ENCODE data around the gene CACNG5.

The CACNG5 gene

GRCh38 chr17:66906321-66907278 lies 71.7 kb downstream of the CACNG5 start:
- DNase-seq (ENCODE audit: low read depth), result peak; percentile 65

GRCh38 chr17:66909804-66910373 lies 75.0 kb downstream of the CACNG5 start:
- no peak for DNase-seq (ENCODE audit: low read depth)

- no peak for DNase-seq (ENCODE audit: low read depth)
These were observed 75.9 kb downstream of the CACNG5 start for GRCh38 chr17:66910651-66911285.

- DNase-seq (ENCODE audit: low read depth), result no peak
These were observed 80.3 kb downstream of the CACNG5 start for GRCh38 chr17:66915204-66915611.

- no peak for DNase-seq (ENCODE audit: low read depth)
These were observed 80.9 kb downstream of the CACNG5 start for GRCh38 chr17:66915792-66916191.

- no peak for DNase-seq (ENCODE audit: low read depth)
These were observed 82.0 kb downstream of the CACNG5 start for GRCh38 chr17:66916946-66917345.

- no peak for DNase-seq (ENCODE audit: low read depth)
These were observed 84.0 kb downstream of the CACNG5 start for GRCh38 chr17:66918896-66919295.

GRCh38 chr17:66920435-66920834 lies 85.5 kb downstream of the CACNG5 start:
- no peak for DNase-seq (ENCODE audit: low read depth)

- no peak for DNase-seq (ENCODE audit: low read depth)
These were observed 86.0 kb downstream of the CACNG5 start for GRCh38 chr17:66920950-66921349.

- no peak for DNase-seq (ENCODE audit: low read depth)
These were observed 89.0 kb downstream of the CACNG5 start for GRCh38 chr17:66923886-66924285.

GRCh38 chr17:66925811-66926500 lies 91.0 kb downstream of the CACNG5 start:
- no peak for DNase-seq (ENCODE audit: low read depth)

GRCh38 chr17:66928949-66929348 lies 94.0 kb downstream of the CACNG5 start:
- DNase-seq (ENCODE audit: low read depth), result no peak

- DNase-seq (ENCODE audit: low read depth), result no peak
These were observed 94.7 kb downstream of the CACNG5 start for GRCh38 chr17:66929591-66929990.

GRCh38 chr17:66930933-66931332 lies 96.0 kb downstream of the CACNG5 start:
- DNase-seq (ENCODE audit: low read depth), result no peak

GRCh38 chr17:66932311-66932710 lies 97.4 kb downstream of the CACNG5 start:
- DNase-seq (ENCODE audit: low read depth), result no peak

- DNase-seq (ENCODE audit: low read depth), result no peak
These were observed 99.1 kb downstream of the CACNG5 start for GRCh38 chr17:66934040-66934439.
